IMR-90 (cell line): ENCODE results near the gene CUX1.

Source experiments
- CTCF ChIP-seq: conservative IDR thresholded peaks from 2 replicates; pipeline ENCODE4 v1.5.1; 2012; ENCODE audit warnings: mild to moderate bottlenecking, low read depth, low read length, improper control_type of control experiment
- MXI1 ChIP-seq: IDR thresholded peaks from 2 replicates; pipeline ENCODE4 v1.6.1; 2012; ENCODE audit warnings: low read depth, mild to moderate bottlenecking, low read length, moderate library complexity, borderline replicate concordance
- POLR2A ChIP-seq: IDR thresholded peaks from 2 replicates; pipeline ENCODE4 v1.6.1; 2012; ENCODE audit warnings: mild to moderate bottlenecking, low read depth, low read length
- RFX5 ChIP-seq: IDR thresholded peaks from 2 replicates; pipeline ENCODE4 v1.8.0; 2012; ENCODE audit warnings: low read depth, mild to moderate bottlenecking, low read length, moderate library complexity

GRCh38 chr7:101788517-101788916, 28.9 kb upstream of the CUX1 start:
- TF ChIP-seq CTCF (no peak), RFX5 (no peak), POLR2A (no peak), MXI1 (no peak)
